Medulla oblongata (tissue), 1 donor: ENCODE measurements around the gene ERFE.
A peak's percentile ranks its signal among the peaks of the same experiment; 100 is the strongest.
"Not testable (repeated sequence)": the region's sequence is repeated elsewhere in the genome, so short reads cannot be mapped to it uniquely, and the experiment has no call there.

Source experiments
- DNase-seq: peaks from one replicate; pipeline ENCODE4 v3.0.0-alpha.2; 2015; ENCODE audit errors: extremely low spot score

Gene ERFE

DNA sequence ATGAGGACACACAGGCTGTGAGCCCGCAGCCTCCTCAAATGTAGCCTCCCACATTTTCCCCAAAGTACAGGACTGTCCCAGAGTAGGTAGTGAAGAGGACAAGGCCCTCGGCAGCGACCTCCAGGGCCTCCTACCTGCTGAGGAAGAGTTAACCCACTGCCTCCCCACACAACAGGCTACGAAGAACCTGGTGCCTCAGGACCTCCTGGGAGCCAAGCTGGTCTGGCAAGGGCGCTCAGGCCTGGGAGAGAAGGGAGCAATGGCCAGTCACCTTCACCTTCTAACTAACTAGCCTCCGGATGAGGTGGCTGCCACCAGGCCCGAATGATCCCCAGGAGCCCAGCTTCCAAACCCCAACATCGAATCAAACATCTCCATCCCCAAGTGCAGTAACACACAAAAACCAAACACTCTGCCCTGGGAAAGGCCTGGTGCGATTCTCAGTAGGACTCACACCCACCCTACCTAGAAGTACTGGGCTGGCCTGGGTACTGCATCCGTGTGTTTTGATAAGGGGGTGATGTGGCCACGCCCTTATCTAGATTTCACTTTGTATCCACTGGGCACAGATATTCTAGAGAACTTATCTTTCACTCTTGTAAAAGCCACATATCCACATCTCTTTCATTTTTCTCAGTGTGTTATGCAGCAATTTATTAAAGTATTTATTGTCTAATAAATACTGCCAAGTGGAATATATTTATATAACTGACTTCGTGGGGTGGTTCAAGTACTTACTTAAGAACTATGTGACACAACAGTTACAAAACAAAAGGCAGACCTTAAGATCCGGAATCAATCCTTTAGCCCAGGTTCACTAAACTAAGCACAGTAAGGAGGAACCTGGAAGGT, 9.7 kb downstream of the ERFE start:
- DNase-seq, result no peak

DNA sequence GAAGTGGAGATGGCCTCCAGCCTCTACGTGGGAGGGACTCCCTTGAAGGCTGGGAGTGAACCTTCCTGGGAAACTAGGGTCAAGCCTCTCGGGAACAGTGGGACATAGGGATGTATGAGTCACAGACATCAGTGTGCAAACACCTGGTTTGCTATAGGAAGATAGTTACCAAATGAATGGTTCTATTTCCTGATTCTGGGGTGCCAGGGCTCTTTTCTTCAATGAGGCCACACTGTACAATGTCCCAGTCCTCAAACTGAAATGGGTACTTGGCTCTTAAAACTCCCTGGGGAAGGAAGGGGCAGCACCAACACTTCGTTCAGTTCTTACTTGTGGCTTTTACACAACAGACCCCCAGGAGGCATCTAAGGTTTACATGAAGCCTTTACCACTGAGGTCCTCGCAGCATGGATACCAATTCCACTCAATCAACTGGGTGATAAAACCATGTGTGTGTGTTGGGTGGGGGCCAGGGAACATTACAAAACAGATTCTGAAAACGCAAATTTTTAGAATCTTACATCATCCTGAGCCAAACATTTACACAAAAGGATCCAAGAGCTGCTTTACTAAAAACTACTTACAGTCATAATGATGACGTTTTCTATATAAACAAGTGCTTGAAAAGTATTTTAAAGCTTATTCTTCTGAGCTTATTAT, 10.4 kb downstream of the ERFE start:
- DNase-seq, result no peak

DNA sequence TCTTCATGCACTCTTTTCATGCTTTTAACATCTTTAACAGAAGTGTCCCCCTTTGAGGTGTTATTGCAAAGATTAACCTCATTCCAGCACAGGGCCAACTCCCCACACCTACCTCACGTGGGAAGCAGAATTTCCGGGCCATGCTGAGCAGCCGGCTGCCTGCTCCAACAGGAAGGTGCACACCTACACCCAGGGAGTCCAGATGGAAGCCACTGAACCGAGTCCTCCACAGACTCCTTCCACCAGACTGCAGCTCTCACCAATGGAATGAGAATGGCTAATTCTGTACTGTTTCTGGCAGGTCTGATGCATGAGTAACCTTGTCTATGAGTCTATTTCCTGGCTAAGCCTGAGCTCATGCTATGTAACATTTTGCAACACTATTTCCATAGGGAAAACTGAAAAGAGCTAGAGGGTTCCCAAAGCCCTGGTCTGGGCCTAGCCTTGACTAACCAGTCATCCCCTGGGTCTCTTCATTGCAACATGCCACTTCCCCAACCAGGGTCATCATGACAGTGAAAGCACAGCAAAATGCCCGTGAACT, 11.0 kb downstream of the ERFE start:
- no peak for DNase-seq

DNA sequence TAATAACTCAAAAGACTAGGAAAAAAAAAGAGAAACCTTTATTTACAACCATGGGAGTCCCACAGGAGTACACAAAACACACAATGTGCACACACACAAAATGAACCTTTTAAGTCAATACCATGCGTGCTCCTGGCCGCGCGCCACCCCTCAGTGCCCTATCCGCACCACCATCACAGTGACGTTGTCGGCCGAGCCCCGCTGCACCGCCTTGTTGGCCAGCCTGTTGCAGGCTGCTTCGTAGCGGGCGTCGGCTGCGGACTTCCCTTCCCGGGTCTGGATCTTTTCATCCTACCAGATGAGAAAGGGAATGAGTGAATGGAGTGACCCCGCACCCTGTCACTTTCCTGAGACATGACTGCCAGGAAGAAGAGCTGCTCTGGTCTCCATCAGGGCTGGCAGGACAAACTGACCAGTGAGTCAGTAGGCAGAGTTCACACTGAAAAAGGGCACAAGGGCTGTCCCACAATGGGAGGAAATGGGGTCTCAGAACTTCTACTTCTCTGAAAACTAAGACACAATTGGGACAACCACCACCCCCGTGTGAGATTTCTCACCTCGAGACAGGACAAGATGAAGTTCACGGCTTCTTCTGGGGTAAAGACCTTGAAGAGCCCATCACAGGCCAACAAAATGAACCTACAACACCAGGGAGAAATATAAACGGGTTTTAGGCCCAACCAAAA, 11.8 kb downstream of the ERFE start:
- DNase-seq, result no peak

DNA sequence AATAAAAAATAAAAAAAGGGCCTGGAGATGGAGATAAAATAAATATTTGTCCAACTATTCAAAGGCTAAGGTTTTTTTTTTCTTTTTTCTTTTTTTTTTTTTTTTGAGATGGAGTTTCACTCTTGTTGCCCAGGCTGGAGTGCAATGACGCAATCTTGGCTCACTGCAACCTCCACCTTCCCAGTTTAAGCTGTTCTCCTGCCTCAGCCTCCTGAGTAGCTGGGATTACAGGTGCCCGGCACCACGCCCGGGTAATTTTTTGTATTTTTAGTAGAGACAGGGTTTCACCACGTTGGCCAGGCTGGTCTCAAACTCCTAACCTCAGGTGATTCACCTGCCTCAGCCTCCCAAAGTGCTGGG, 12.3 kb downstream of the ERFE start:
- DNase-seq, result not testable (repeated sequence)

DNA sequence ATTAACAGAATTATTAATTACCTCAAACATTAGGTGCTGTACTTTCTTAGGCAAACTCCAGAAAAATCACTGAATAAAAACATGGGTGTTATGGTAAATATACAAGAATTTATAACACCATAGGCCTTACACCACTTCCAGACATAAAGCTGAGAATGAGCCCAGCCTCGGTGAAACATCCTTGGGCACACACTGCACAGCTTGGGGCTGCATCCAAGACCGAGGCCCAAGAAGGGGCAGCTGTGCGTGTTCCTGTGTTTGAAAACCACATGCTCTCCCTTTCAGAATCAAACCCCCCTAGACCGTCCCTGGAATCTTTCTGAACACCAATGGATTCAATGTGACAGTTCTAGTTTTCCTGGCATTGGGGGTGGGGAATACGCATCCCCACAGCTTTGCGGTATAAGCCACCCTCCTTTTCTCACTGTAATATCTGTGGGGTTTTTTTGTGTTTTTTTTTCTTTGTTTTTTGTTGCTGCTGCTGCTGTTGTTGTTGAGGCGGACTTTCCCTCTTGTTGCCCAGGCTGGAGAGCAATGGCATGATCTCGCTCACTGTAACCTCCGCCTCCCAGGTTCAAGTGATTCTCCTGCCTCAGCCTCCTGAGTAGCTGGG, 12.9 kb downstream of the ERFE start:
- no peak for DNase-seq

DNA sequence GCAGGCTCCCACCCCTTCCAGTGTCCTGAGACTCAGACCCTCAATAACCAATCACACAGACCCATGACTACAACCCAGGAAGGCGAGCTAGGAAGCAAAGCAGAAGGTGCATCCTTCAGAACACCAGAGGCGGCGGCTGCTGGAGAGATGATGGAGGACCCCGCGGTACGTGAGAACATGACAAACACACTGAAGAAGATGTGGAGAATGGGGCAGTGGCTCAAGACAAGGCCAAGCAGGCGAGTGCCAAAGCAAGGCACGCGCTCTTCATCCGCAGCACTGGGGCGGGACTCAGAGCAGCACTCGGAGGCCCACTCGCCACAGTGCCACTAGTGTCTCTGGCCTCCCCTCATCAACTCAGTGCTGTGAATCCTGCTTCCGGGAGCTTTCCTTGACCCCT, 13.7 kb downstream of the ERFE start:
- DNase-seq, result no peak

DNA sequence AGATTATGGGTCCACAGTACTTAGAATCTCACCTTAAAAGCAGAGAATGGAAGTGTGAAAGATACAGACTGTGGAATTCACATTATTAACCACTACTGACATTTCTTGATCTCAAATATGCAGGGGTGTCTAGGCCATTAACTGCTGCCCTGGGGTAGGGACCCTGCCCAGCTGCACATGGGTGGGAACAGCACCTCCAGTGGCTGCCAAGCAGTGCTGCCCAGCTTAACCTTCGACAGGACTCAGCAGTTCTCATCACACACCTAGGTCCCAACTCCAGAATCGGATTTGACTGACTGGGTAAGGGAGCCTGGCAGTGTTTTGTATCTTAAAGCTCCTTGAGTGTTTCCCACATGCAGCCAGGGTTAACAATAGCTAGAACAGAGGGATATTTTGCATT, 14.9 kb downstream of the ERFE start:
- no peak for DNase-seq

DNA sequence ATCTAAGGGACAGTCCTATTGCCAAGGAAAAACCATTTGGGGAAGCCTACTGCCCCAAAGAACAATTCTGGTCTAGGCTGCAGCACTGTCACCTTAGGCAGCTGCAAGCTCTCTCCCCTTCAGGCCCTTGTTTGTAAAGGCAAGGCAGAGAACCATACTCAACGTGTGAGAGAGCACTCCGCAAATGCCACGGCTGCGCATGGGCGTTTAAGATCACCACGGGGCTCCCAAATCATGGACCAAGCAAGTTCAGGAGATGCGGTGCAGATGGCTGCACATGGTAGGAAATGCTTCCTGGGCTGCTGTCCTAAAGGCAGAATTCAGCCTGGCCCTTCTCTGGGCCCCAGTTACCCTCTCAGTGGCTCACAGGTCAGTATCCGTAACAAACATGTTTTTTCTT, 15.5 kb downstream of the ERFE start:
- no peak for DNase-seq

DNA sequence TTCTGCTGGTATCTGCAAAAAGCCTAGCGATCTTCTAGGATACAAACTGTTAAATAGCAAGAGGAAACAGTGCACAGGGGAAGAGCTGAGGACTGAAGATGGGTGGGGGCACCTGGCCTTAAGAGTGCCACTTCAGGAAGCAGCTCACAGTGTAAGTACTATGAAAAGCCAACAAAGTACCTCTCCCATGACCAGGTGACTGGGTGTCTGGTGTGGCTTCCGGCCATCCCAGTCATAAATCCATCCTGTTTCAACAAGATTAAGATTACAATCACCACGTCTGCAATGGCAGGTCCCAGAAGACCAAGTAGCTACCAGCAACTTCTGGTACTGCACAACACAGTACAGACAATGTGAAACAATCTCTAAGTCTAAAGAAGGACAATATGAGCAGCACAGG, 15.9 kb downstream of the ERFE start:
- no peak for DNase-seq

DNA sequence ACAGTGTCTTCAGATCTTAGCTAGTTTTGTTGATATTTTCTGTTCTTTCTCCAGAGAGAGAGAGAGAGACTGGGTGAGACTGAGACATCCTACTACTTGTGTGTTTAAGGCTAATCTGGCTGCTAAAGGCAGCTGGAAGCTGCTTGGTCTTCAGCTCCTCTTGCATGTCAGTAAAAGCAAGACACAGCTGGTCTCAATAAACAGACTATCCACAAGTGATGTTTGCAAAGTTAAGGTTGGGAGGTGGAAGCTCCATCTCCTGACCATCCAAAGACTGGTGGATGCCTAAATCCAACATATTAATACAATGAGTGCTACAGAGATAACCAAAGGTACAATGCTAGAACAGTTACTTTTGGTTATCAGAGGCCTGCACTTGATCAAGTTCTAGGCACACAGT, 17.8 kb downstream of the ERFE start:
- no peak for DNase-seq

DNA sequence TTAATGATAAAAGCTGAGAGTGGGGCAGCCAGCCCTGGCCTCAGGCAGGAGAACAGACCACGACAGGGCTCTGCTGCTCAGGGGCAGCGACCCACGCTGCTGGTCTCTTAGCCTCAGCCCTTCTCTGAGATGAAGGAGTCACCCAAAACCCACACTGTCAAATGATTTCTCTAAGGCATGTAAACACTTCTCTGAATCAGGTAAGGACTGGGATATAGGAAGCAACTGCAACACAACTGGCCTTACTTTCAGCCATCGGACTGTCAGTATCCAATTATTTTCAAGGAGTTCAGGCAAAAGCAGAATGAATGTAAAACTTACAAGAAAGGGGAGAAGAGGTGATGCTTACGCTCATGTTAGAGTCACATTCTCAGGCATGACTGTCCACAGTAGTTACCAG, 21.8 kb downstream of the ERFE start:
- DNase-seq, result no peak

DNA sequence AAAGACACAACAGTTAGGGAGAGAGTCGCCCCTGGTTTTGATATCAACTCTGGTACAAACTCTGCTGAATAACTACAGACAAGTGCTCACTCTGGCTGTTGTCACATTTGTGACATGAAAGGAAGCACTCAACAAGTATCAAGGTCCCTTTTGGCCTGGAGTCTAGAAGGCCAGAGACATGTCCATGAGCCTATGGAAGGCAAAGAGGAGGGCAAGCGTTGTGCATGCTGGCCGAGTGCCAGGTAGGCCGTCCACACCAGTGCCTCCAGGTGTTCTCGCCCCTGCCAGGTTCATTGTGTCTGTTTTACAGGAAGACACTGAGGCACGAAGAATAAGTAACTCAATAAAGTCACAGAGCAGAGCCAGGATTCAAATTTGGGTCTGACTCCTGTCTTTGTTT, 23.6 kb downstream of the ERFE start:
- no peak for DNase-seq

DNA sequence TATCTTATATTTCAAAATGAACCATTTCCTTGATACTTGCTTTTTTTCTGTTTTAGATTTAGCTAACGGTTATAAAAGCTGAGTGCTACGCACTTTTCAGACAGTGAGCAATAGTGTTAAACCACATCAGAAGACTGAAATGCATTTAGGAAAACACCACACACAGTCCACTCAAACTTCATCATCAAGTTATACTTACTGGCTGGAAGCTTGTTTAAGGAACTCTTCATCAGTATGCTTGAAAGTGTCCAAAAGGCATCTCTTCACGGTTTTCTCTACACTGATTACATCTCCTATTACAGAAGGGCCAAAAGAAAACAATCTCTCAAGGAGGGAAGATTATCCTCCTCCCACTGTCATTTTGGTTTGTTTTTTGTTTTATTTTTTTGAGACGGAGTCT, 25.1 kb downstream of the ERFE start:
- no peak for DNase-seq

DNA sequence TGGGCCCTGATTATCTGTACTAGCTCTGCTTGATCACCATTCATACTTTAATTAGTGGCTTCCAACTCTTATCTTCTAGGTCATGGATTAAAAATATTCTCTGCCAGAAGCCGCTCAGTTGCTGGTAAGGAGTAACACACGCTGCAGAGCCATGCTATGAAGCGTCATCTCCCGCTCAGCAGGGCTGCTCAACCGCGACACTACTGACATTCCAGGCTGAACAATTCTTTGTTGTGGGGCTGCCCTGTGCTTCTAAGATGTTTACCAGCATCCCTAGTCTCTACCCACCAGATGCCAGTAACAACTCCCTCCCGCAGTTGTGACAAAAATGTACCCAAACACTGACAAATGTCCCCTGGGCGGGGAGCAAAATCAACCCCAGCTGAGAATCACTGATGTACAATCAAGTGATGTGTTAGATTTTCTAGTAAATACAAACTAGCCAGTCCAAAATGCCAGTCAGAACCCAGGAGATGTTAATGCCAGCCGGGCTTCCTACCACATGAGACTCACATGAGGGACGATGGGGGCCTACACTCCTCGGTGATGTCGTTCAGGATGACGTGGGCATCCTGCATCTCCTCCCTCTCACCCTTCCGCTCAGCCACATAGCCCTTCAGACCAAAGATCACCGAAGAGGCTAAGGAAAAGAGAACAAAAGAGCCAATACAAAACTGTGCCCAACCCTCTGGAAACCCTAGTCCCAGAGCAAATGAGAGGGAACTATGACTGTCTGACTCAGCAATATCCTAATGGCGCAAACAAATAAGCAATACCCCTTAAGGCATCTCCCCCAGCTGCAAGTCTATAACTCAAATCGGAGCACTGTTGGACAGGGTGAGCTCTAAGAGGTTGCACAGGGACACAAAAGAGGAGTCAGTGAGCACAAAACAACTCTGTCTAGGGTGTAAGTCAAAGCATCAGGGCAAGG, 29.1 kb downstream of the ERFE start:
- peak; percentile 63 for DNase-seq

DNA sequence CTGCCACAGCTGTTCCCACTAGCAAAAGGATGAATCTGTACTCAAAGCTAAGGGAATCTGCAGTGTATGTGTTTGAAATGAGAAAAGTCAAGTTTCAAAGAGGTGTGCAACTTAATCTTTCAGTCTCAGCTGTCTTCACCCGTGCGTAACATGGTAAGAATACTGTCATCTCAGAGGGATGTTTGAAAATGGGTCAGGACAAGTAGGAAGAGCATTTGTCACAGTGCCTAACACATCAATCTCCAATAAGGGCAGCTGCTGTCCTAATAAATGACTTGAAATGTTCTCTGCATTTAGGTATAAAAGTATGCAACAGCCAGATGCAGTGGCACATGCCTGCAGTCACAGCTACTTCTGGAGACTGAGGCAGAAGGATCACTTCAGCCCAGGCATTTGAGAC, 31.7 kb downstream of the ERFE start:
- no peak for DNase-seq

DNA sequence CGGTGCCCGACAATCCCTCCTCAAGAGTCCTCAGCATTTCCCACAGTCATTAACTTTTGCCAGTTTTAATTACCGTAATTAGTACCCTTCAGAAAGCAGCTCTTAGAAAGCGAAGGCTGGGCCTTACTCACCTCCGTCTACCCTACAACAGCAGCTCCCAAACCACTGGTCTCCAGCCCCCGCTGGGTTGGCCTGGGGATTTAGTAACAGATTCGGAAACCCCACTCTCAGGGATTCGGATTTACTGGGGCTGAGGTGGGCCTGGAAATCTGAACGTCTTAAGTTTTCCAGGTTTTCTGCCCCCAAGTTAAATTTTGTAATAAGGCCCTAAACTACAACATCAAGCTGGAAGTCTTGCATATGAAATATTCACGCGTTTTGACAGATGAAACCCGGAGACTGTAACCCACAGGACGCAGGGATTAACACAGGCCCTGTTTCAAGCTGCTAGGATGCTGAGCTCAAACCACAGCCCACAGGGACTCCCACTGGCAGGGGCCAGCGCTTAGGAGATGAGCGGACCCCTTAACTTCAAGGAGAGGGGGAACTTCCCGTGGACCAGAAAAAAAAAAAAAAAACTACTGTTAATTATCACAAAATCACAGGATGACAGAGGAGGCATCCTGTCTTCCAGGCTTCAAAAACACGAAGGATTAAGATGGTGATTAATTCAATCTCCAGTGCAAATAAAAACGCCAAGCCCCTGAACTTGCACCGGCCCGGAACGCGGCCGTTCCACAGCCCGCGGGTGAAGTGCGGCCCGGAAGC, 43.7 kb downstream of the ERFE start:
- DNase-seq, result no peak

DNA sequence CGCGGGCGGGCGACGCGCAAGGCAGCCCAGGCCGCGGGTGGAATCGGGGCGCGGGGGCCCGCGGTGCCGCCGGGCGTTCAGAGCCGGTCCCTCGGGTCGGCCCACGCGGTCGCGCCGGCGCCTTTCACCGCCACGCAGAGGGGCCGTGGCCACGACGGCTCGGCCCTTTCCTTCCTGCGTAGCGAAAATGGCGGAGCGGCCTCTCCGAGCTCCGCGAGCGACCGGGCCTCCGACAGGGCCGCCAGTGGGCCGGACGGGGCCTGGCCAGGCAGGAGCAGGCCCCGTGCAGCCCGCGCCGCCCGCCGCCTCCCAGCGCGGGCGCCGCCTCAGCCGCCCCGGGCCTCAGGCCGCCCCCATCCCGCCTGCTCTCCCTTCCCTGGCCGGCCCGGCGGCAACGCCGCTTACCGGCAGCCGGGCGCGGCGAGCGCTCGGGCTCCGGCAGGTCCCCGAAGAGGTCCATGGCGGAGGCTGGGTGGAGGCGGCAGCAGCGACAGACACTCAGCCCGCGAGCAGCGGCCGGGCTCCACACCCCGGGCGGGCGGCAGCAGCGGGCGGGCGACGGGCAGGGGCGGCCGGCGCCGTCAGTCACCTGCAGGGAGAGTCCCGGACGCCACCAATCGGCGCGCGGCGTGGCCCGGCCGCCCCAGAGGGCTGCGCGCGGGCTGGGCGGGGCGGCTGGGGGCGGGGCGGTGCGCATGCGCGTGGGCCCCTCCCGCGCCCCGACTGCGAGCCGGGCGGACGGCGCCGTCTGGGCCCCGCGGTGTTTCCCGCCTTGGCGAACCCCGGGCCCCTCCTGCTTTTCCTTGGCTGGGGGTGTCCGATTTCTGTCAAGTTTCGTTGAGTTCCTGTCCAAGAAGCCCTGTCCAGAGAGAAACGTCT, 44.6 kb downstream of the ERFE start, which contains the start of gene ILKAP:
Gene ILKAP, minus strand, starts transcription at position 602 of the 879 bp plus-strand sequence. Its CDS starts 142 bp downstream, at position 460.
- DNase-seq, result peak; percentile 89
